ENCODE measurements around the gene STARD8.
"Not testable (repeated sequence)": the region's sequence is repeated elsewhere in the genome, so short reads cannot be mapped to it uniquely, and the experiment has no call there.

The STARD8 gene

GRCh38 chrX:68658530-68658929 is 11.1 kb downstream of the STARD8 start:
- DNase-seq: no peak

- DNase-seq: no peak
These were observed 11.9 kb downstream of the STARD8 start for GRCh38 chrX:68659385-68659784.

GRCh38 chrX:68659786-68660185 is 12.3 kb downstream of the STARD8 start:
- no peak for DNase-seq

DNA sequence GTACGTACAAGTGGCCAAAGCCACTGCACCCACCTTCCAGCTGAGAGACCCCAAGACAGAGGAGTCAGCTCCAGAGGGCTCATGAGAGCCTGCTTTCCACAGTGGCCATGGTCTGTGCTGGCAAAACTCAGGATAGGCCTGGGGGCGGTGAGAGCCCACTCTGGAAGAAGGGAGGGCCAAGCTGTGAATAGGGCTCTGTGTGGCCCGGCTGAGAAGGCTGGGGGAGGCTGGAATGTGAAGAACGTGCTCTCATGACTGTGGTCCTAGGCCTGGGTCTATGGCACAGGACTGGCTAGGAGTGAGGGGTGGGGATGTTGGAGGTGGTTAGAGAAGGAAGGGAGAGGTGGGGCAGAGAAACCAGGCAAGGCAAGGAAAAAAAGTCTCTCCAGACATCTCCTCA is 13.3 kb downstream of the STARD8 start:
- DNase-seq: no peak

DNA sequence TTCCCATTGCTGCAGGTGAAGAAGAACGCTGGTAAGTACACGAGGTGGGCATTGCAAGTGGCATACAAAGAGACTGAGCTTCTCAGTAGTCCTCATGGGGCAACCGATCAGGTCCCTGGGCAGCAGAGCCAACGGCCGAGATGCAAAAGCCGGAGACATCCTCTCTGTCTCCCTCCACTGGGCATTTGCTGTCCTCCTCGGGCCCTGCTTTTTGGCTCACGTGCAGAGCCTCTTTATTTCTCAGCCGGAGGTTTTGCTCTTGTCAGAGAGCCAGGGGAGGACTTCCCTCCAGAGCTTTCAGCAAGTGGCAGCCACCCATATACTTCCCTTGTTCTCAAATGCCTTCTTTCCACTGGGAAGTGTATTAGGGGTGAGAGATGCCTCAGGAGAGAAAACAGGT is 18.0 kb downstream of the STARD8 start:
- no peak for DNase-seq

DNA sequence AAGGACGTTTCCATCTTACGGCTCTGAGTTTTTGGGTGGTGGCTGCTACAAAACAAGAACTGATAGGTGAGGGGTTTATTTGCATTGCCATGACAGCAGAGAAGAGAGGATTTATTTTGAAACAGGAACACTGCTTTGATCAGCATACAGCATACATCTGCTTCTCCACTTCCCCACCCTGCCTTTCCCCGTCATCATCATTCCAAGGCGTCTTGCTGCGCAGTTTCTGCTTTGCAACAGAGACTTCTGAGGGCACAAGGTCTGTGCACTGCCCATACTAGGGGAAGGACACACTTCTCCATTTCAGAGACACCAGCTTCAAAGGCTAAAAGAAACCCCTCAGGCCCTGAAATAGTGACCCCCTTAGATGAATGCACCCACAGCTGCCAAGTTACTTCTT is 19.1 kb downstream of the STARD8 start:
- peak; percentile 57 for DNase-seq

- DNase-seq: no peak
These were observed 21.8 kb downstream of the STARD8 start for GRCh38 chrX:68669094-68669860.

DNA sequence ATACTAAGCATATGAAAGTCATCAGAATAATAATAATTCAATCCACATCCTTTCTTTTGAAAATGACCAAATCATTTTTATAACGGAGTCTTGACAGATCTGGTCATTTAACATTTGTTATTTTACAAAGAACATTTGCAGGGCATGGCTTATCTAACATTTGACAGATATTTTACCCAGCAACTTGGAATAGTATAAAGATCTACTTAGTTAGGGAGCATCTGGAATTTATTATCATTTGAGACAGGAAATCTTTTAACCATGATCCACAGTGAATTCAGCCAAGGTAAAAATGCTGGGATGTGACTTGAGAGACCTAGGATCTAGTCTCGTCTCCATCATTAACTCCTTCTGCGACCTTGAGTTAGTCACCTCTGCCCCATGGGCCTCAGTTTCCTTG is 22.4 kb downstream of the STARD8 start:
- DNase-seq: no peak

DNA sequence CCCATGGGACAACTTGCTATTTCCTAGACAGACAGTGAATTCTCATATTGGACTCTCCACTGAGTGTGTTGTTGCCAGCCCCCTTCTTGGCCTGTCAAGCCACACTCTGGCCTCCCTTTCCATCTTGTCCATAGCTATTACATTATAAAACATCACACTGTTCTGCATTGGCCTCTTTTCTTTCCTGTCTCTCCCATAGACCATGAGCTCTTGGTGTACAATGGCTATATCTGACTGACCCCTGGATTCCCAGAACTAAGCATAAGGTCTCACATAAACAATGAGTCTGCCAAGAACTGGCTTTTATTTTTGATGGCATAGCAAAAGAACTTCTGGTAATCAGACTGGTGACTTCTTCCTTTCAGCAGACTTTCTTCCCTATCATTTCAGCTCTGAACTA is 23.8 kb downstream of the STARD8 start:
- DNase-seq: no peak

GRCh38 chrX:68672581-68673318 is 25.3 kb downstream of the STARD8 start:
- DNase-seq: no peak

GRCh38 chrX:68675571-68675970 is 28.1 kb downstream of the STARD8 start:
- no peak for DNase-seq

GRCh38 chrX:68676335-68676734 is 28.9 kb downstream of the STARD8 start:
- DNase-seq: no peak

- DNase-seq: no peak
These were observed 30.5 kb downstream of the STARD8 start for GRCh38 chrX:68677998-68678397.

DNA sequence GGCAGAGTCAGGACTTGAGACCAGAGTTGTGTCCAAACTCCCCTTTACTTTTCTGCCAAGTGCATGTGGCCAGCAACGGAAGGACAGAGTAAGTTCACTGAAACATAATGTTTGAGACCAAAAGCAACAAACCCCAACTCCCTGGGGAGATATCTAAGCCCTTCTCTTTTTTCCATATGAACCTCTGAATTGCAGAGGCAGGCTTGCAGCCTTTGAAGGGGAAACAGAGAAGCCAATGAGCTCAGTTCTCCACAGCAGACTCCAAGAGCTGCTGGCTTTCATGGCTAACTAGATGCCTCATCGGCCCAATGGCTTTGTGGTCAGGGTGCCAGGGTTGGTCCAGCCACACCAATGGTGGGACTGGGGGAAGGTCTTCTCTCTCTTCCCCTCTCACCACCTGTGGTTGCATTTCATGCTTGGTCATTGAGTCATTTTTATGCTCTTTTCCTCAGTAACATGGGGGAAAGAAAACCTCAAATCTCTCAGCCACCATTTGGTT is 34.0 kb downstream of the STARD8 start:
- no peak for DNase-seq

DNA sequence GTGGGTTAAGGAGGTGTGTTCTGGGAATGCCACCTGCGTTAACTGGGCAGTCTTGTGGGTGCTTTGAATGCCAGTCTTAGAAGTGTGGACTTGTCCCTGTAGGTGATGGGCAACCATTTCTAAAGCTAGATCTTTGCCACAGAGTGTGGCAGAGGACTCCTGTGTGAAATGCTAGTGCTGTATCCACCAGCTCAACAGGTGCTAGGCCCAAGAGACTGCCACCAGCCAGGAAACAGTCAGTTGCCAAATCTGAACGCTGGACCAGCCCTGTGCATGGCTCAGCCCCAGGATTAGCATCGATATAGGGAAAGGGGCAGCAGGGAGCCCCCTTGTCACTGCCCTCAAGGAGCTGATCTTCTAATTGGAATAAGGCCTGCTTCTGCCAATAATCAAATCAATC is 35.3 kb downstream of the STARD8 start:
- no peak for DNase-seq

GRCh38 chrX:68683580-68683979 is 36.1 kb downstream of the STARD8 start:
- no peak for DNase-seq

DNA sequence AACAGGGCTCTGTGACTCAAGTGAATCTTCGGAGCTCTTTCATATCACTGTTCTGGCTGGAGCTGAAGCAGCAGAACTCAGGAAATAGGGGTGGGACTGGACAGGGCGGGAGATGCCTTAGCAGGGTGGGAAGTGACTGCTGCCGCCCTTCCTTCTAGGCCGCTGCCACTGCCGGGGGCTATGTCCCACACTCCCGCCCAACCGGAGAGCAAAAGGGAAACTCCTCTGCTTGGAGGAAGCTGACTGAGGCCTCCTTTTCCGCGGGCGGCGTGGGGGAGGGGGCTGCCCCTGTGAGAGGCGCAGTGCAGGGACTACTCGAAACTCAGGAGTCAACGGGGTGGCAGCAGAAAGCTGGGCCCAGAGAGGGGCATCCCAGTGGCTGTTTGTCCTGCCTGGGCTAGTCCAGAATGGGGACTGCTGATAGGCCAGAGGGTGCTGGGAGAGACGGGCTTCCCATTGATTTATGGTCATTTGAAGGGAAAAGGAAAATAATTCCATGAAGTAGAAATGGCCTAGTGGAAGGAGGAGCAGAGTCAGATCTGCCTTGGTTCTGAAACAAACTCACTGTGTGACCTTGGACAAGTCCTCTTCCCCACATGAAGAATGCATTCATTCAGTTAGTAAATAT is 36.9 kb downstream of the STARD8 start:
- peak; percentile 40 for DNase-seq

- DNase-seq: no peak
These were observed 37.4 kb downstream of the STARD8 start for GRCh38 chrX:68684919-68685304.

DNA sequence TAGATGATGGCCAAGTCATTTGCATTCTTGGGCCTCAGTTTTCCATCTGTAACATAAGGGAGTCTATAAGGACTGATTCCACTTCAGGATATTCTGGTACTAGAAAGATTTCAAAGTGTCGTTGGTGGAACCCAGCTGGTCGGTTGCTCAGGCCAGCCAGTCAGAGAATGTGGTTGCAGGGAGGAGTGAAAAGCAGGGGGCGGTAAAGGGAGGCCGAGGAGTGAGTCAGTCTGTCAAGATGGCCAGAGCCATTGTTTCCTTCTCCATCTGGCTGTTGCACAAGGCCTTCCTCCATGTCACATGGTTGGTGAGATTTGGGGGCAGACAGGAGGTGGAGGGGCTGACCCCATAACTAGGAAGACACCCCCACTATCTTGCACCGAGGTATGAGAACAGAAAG is 38.2 kb downstream of the STARD8 start:
- peak; percentile 44 for DNase-seq

GRCh38 chrX:68686097-68686977 is 38.9 kb downstream of the STARD8 start:
- peak; percentile 42 for DNase-seq

GRCh38 chrX:68688931-68689330 is 41.5 kb downstream of the STARD8 start:
- not testable (repeated sequence) for DNase-seq

GRCh38 chrX:68690936-68691501 is 43.6 kb downstream of the STARD8 start:
- DNase-seq: no peak
